ENCODE data around the gene SEMA4D. TPM values are rescaled to one million over a fixed set of nuclear protein-coding genes. Genes with fewer than 3 reads are reported as not detected.

Gene SEMA4D
- total RNA-seq, 1 experiment from 2014 or later, result 48.4 TPM

- no peak for TF ChIP-seq CTCF (conservative IDR thresholded peaks at IDR 0.05)
- TF ChIP-seq EZH2 (IDR thresholded peaks at IDR 0.05; ENCODE audit: low read depth), result no peak
- ChIA-PET CTCF (no interaction called here), POLR2A (ENCODE audit: unreplicated experiment) (no interaction called here)
- Histone ChIP-seq H3K79me2 (ENCODE audit: low read depth) (no peaks in the 10 kb centered on the region), H4K20me1 (ENCODE audit: insufficient read depth) (no peaks in the 10 kb centered on the region), H3K9me2 (ENCODE audit: insufficient read depth) (no peaks in the 10 kb centered on the region), H3K36me3 (ENCODE audit: low read depth) (no peaks in the 10 kb centered on the region), H2AFZ (no peak overlapping the region), H3K27me3 (ENCODE audit: insufficient read depth, low read depth) (no peaks in the 10 kb centered on the region), H3K4me3 (no peak overlapping the region), H3F3A (ENCODE audit: insufficient read depth, low read depth) (no peaks in the 10 kb centered on the region), H3K4me2 (no peak overlapping the region), H3K4me1 (replicated peaks; ENCODE audit: insufficient read depth) (no peaks in the 10 kb centered on the region), H3K9me3 (ENCODE audit: insufficient read depth, low read depth) (no peaks in the 10 kb centered on the region), H3K27ac (no peak overlapping the region)
- intact Hi-C loops (cut with micrococcal nuclease; ENCODE audit: unreplicated experiment), result no loop called here
- DNase-seq, result no peak
- no TSS peak for BruUV-seq (replicated peaks)
Observed at GRCh38 chr9:89536145-89536574, 38.2 kb upstream of the SEMA4D start.

DNA sequence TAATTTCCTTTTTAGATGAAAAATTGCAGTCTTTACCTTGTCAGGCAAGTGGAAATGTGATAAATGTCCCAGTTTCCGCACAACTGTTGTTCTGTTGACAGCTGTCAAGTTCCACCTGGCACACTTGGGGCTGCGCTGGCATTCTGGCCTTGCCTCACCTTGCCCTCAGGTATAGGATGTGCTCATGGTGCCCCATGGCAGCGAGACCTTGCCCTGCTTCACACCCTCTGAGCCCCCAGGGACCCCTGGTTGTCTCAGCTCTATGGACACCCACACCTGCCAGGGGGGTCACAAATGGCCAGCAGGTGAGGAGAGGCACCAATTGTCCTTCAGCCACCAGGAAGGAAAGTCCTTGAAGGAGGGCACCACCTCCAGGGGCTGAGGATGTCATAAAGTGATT, 37.5 kb upstream of the SEMA4D start:
- H3F3A ChIP-seq (ENCODE audit: insufficient read depth, low read depth), result no peaks in the 10 kb centered on the region

DNA sequence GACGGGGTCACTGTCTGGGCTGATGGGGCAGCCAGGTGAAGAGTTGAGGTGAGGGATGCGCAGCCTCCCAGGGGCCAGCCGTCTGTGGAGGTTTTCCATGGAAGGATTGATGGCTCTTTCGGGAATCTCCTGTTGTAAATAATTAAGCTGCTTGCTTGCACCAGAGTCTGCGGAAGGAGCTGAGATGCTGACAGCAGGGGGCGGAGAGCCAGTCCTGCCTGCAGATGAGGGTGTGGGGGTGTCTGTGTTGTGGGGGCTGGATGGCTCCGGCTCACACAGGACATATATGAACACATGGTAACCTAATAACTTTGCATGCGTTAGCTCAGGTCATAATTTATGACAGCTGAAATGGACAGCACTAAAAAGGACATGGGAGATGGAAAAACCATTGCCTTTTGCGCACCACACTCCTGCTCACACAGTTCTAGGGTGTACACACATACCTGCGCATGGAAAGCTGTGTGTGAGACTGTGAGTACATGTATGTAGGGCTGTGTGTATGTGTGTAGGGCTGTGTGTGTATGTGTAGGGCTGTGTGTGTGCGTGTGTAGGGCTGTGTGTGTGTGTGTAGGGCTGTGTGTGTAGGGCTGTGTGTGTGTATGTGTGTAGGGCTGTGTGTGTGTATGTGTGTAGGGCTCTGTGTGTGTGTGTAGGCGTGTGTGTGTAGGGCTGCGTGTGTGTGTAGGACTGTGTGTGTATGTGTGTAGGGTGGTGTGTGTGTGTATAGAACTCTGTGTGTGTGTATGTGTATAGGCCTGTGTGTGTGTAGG, 36.8 kb upstream of the SEMA4D start:
- H3K27me3 ChIP-seq (ENCODE audit: insufficient read depth, low read depth), result no peaks in the 10 kb centered on the region
- POLR2A ChIA-PET (ENCODE audit: unreplicated experiment), result no interaction called here
- H3K4me1 ChIP-seq (replicated peaks; ENCODE audit: insufficient read depth), result no peaks in the 10 kb centered on the region
- no TSS peak for BruUV-seq (replicated peaks)
- CTCF ChIA-PET, result no interaction called here
- TF ChIP-seq EZH2 (IDR thresholded peaks at IDR 0.05; ENCODE audit: low read depth) (no peak), CTCF (conservative IDR thresholded peaks at IDR 0.05) (no peak)
- H3K9me2 ChIP-seq (ENCODE audit: insufficient read depth), result no peaks in the 10 kb centered on the region
- H3F3A ChIP-seq (ENCODE audit: insufficient read depth, low read depth), result no peaks in the 10 kb centered on the region
- no peaks in the 10 kb centered on the region for H3K36me3 ChIP-seq (ENCODE audit: low read depth)
- H3K9me3 ChIP-seq (ENCODE audit: insufficient read depth, low read depth), result no peaks in the 10 kb centered on the region
- no peaks in the 10 kb centered on the region for H3K79me2 ChIP-seq (ENCODE audit: low read depth)
- intact Hi-C loops (cut with micrococcal nuclease; ENCODE audit: unreplicated experiment), result no loop called here
- no peak overlapping the region for H3K27ac ChIP-seq
- no peaks in the 10 kb centered on the region for H4K20me1 ChIP-seq (ENCODE audit: insufficient read depth)
- no peak for DNase-seq
- H2AFZ ChIP-seq, result no peak overlapping the region
- no peak overlapping the region for H3K4me3 ChIP-seq
- no peak overlapping the region for H3K4me2 ChIP-seq

More for the DNA sequence above, 37.5 kb upstream of the SEMA4D start:
- intact Hi-C loops (cut with micrococcal nuclease; ENCODE audit: unreplicated experiment), result no loop called here
- Histone ChIP-seq H3K4me3 (no peak overlapping the region), H3K36me3 (ENCODE audit: low read depth) (no peaks in the 10 kb centered on the region), H3K9me2 (ENCODE audit: insufficient read depth) (no peaks in the 10 kb centered on the region), H3K79me2 (ENCODE audit: low read depth) (no peaks in the 10 kb centered on the region), H2AFZ (no peak overlapping the region), H4K20me1 (ENCODE audit: insufficient read depth) (no peaks in the 10 kb centered on the region), H3K27ac (no peak overlapping the region), H3K4me1 (replicated peaks; ENCODE audit: insufficient read depth) (no peaks in the 10 kb centered on the region), H3K4me2 (no peak overlapping the region), H3K27me3 (ENCODE audit: insufficient read depth, low read depth) (no peaks in the 10 kb centered on the region), H3K9me3 (ENCODE audit: insufficient read depth, low read depth) (no peaks in the 10 kb centered on the region)
- BruUV-seq (replicated peaks), result no TSS peak
- DNase-seq, result no peak
- CTCF ChIA-PET, result no interaction called here
- POLR2A ChIA-PET (ENCODE audit: unreplicated experiment), result no interaction called here
- TF ChIP-seq CTCF (conservative IDR thresholded peaks at IDR 0.05) (no peak), EZH2 (IDR thresholded peaks at IDR 0.05; ENCODE audit: low read depth) (no peak)

All from PC-9 (cell line).